ENCODE data around the gene ZNF425.
"Not testable (repeated sequence)": the region's sequence is repeated elsewhere in the genome, so short reads cannot be mapped to it uniquely, and the experiment has no call there.

The ZNF425 gene

DNA sequence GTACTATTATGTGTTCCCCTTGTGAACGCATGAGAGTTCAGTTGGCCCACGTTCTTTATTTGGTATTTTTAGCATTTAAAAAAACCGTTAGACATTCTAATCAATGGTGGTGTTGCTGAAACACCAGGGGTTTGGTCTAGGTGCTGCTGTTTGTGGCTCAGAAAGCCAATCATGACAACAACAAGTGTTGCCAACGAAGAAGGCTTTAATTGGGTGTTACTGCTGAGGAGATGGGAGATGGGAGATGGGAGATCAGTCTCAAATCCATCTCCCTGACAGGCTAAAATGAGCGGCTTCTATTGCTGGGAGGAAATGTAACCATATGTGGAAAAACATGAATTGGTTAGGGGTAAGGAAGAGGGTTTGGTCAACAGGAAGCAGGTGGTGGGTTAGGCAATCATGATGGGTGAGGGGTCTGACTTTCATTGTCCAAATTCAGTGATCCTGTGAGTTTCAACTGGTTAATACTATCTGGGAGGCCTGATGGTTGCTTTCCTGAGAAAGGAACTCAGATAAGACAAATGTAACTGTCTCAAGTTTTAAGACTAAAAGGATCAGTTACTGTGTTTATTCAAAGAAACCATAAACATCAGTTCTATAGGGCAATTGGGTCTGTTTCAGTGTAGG, 4.6 kb upstream of the ZNF425 start:
- DNase-seq, result no peak

GRCh38 chr7:149126662-149127266, 640 bp upstream of the ZNF425 start:
- DNase-seq, result no peak

DNA sequence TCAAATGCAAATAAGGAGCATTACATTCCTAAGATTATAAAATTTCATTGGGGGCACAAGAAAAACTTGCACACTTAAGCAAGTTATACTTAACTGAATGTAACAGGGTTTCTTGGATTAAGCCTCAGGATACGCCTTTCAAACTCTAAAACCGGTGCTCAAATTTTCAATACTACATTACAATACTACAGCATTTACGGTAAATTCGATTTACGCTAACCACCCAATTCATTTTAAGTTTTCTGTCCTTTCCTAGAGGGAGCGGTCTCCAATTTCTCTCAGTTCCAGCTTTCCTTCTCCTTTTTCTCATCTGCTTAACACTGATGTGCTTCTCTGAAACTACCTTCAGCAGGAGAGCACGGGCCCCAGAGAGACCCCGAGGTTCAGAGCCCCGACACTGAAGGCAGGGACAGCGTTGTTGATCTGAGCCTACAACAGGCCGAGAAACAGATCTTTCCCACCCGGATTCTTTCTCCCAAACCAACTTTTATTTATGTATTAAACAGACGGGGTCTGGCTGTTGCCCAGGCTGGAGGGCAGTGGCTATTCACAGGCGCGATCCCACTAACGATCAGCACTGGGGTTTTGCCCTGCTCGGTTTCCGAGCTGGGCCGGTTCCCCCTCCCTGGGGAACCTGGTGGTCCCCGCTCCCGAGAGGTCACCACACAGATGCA, 798 bp downstream of the ZNF425 start:
- no peak for DNase-seq

DNA sequence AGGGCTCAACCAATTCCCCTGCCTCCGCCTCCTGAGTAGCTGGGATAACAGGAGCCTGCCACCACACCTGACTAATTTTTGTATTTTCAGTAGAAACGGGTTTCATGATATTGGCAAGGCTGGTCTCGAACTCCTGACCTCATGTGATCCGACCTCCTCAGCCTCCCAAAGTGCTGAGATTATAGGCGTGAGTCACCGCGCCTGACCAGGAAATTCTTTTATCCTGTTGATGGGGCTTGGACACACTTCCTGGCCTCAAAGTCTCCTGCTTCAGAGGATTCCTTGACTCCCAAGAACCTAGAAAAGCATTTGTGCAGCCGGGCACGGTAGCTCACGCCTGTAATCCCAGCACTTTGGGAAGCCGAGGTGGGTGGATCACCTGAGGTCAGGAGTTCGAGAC, 16.2 kb downstream of the ZNF425 start:
- no peak for DNase-seq

GRCh38 chr7:149104749-149105148, 21.4 kb downstream of the ZNF425 start:
- no peak for DNase-seq

DNA sequence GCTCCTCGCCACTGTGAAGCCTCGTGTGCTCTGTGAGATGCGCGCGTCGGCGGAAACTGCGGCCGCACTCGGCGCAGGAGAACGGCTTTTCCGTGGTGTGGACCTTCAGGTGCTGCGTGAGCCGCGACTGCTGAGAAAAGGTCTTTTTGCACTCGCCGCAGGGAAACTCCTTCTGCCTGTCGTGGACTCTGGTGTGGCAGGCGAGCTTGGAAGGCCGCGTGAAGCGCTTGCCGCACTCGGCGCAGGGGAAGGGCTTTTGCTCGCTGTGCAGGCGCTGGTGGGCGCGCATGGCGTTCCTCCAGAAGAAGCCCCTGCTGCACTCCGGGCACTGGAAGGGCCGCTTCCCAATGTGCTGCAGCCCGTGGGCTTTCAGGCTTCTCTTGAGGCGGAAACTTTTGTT, 21.9 kb downstream of the ZNF425 start:
- DNase-seq, result no peak

- DNase-seq, result no peak
Measured at GRCh38 chr7:149103424-149103823, 22.7 kb downstream of the ZNF425 start.

DNA sequence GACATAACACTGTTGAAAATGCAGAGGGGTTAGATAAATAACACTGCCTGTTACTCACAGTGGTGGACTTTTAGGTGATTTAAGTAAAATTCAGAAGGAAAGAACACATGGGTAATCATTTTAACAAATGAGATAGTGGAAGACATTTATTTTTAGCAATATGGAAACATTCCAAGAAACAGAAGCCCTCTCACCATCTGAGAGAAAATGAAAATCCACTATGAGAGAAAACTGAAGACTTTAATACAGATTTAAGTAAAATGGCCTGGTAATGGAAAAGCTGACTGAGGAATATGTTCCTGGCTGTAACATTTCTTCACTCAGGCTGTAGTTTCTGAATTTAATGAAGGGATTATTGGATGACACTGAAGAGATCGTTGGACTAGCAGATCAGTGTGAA, 23.5 kb downstream of the ZNF425 start:
- DNase-seq, result no peak

DNA sequence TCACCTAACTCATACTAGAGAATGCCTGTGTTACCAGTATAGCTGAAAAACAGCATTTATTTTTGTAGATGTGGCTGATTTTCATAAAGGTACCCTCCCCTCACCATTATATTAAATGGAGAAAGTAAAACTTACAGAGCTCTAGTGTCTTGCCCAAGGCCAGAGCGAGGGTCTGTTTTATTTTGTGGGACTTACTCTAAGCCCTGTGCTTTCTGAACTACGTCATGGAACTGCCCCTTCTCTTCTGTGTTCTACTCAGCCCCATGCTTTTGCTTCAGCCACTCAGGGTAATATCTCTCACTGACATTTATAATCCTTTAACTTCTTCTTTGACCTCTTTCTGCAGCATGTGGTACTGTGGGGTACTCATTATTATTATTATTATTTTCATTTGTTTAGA, 25.3 kb downstream of the ZNF425 start:
- DNase-seq, result no peak

DNA sequence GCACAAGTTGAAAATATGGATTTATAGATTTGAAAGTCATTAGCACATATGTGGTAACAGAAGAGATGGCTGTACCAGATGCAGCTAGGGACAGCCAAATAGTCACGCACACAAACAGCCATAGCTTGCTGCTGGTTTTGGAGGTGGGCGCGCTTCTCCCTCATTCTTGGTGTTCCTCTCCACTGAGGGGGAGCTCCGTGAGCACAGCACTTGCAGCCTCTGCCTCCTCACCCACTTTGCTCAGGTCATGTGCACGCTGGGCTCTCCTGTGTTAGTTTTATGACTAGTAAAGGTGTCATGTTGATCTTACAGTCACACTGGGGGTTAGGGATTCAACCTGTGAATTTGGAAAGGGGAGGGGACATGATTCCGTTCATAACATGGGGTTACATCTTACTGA, 27.1 kb downstream of the ZNF425 start:
- no peak for DNase-seq

- DNase-seq, result no peak
Measured at GRCh38 chr7:149097088-149097487, 29.0 kb downstream of the ZNF425 start.

DNA sequence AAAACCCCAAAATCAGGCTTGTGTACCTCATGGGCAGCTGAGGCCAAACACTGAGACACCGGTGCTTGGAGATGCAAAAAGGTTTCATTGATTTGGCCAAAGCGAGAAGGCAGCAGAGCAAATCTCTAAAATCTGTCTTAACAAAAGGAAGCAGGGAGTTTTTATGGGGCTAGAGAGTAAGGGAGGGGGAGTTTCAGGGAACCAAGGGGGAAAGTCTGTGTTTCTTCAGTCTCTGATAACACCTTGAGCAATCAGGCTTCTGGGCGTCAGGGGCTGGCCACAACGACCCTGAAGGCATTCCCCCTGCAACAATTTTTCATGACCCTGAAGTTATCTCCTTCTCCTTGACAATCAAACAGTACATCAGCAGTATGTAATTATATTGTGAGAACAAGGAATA, 32.9 kb downstream of the ZNF425 start:
- DNase-seq, result no peak

DNA sequence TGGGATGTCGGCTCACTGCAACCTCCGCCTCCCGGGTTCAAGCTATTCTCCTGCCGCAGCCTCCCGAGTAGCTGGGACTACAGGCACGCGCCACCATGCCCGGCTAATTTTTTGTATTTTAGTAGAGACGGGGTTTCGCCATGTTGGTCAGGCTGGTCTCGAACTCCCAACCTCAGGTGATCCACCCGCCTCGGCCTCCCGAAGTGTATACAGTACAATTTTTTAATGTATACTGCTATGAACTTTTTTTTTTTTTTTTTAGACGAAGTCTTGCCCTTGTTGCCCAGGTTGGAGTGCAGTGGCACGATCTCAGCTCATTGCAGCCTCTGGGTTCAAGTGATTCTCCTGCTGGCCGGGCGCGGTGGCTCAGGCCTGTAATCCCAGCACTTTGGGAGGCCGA, 33.9 kb downstream of the ZNF425 start:
- DNase-seq, result not testable (repeated sequence)

- peak; percentile 47 for DNase-seq
Measured at GRCh38 chr7:149090397-149091195, 35.5 kb downstream of the ZNF425 start, which contains the start of gene ZNF786. TSS of gene ZNF786 (minus strand) at chr7:149090718. CDS start at chr7:149090640, 78 bp downstream.

GRCh38 chr7:149087376-149087775, 38.7 kb downstream of the ZNF425 start:
- no peak for DNase-seq

GRCh38 chr7:149085866-149086265, 40.3 kb downstream of the ZNF425 start:
- no peak for DNase-seq

- DNase-seq, result no peak
Measured at GRCh38 chr7:149084407-149084806, 41.7 kb downstream of the ZNF425 start.

DNA sequence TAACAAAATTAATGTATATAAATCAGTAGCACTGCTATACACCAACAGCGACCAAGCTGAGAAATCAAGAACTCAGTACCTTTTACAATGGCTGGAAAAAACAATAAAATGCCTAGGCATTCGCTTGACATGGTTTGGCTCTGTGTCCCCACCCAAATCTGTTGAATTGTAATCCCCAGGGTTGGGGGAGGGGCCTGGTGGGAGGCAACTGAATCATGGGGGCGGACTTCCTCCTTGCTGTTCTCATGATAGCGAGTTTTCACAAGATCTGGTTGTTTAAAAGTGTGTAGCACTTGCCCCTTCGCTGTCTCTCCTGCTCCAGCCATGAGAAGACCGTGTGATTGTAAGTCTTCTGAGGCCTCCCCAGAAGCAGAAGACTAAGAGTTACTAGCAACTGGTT, 44.2 kb downstream of the ZNF425 start:
- no peak for DNase-seq

DNA sequence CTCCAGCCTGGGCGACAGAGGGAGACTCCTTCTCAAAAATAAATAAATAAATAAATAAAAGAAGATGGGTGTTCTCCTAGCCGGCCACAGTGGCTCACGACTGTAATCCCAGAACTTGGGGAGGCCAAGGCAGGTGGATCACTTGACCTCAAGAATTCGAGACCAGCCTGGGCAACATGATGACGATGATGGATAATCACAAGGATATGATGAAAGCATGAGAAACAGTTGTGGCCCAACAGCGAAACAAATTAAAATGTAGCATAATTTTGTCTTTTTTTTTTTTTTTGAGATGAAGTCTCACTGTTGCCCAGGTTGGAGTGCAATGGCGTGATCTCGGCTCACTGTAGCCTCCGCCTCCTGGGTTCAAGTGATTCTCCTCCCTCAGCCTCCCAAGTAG, 48.5 kb downstream of the ZNF425 start:
- no peak for DNase-seq

GRCh38 chr7:149075286-149075685, 50.8 kb downstream of the ZNF425 start:
- DNase-seq, result no peak

GRCh38 chr7:149074116-149074885, 51.8 kb downstream of the ZNF425 start:
- DNase-seq, result no peak

- DNase-seq, result no peak
Measured at GRCh38 chr7:149072438-149072775, 53.7 kb downstream of the ZNF425 start.

Measured in NCI-H1694 (cell line).